Body of pancreas (tissue), 4 donors: ENCODE results near the gene ATP11A. TPM values are rescaled to one million over a fixed set of nuclear protein-coding genes. Genes with fewer than 3 reads are reported as not detected.

Source experiments
- ATAC-seq: fragments of 150-250 bp; one replicate; pipeline ENCODE4 v1.9.1; 2016
- DNase-seq, 4 donors: peaks; one replicate each; pipeline ENCODE4 v3.0.0-alpha.2; 2019
- H3K27ac ChIP-seq, 4 donors: fragments of 200-600 bp; sonication (generic); 1 replicate in 3 of 4; 2 replicates in 1 of 4; pipeline versions ENCODE4 v1.5.1 to v1.6.1; 2016 to 2019; ENCODE audit warnings: mild to moderate bottlenecking in 1 of 4, mixed read lengths in 1 of 4, moderate library complexity in 1 of 4
- H3K27me3 ChIP-seq, 2 donors: fragments of 200-600 bp; sonication (generic); one replicate each; pipeline ENCODE4 v1.6.0; 2016; ENCODE audit warnings: mild to moderate bottlenecking in 1 of 2
- H3K36me3 ChIP-seq, 2 donors: fragments of 200-600 bp; sonication (generic); replicated peaks in 1 of 2; 2 replicates each; pipeline ENCODE4 v1.5.1; 2016; ENCODE audit warnings: low read depth in 2 of 2; ENCODE audit not compliant: insufficient read depth in 1 of 2
- H3K4me1 ChIP-seq: fragments of 200-600 bp; sonication (generic); one replicate; pipeline ENCODE4 v1.6.0; 2016
- H3K4me3 ChIP-seq, 2 donors: fragments of 200-600 bp; sonication (generic); 1 replicate in 1 of 2; 2 replicates in 1 of 2; pipeline ENCODE4 v1.5.1; 2016 to 2019
- H3K9me3 ChIP-seq, 3 donors: fragments of 200-600 bp; sonication (generic); 1 replicate in 2 of 3; 2 replicates in 1 of 3; pipeline ENCODE4 v1.5.1; 2016
- CTCF ChIP-seq, 7 experiments: fragments of 450-650 bp in 4 of 7; fragments of 200-600 bp in 3 of 7; sonication (generic) in 3 of 7; IDR thresholded peaks; one replicate each; pipeline ENCODE4 v1.5.1; 2016 to 2019; ENCODE audit warnings: antibody characterized with exemption in 7 of 7
- POLR2A ChIP-seq, 3 donors: fragments of 450-650 bp; IDR thresholded peaks; one replicate each; pipeline ENCODE4 v1.6.1; 2016; ENCODE audit warnings: antibody characterized with exemption in 3 of 3, mild to moderate bottlenecking in 2 of 3
- WGBS, 2 donors: methylation state at CpG; one replicate each; pipeline ENCODE4 v1.1.5; 2017; 5-methylcytosine and 5-hydroxymethylcytosine counted together
- intact Hi-C: fragments of 100-400 bp; cut with DNase I; formaldehyde crosslinking; loops from one replicate; pipeline ENCODE4 v1.15.1; 2023
- total RNA-seq, 2 donors: library from RNA; depleted of rRNA; stranded (reverse); fragments of >200 nt; gene quantifications; one replicate each; pipeline ENCODE4 v1.1.0, GENCODE V29; 2016

The ATP11A gene
- total RNA-seq, 2 donors from 2014 or later: 24.1 to 33.9 TPM

GRCh38 chr13:112774829-112775565 lies 85.2 kb downstream of the ATP11A start:
- intact Hi-C loops: no loop called here
- no peak for DNase-seq
- H3K4me3 ChIP-seq: no peak overlapping the region
- WGBS, 2 donors: 95 to 98% methylated on average over 31 to 33 of the region's 36 CpGs
- no peak for ATAC-seq
- no peak overlapping the region for H3K27ac ChIP-seq
- no peaks in the 10 kb centered on the region for H3K36me3 ChIP-seq
- peaks cover 16% of the 10 kb centered on the region for H3K4me1 ChIP-seq
- TF ChIP-seq POLR2A (IDR thresholded peaks at IDR 0.05) (no peak), CTCF (IDR thresholded peaks at IDR 0.05) (no peak)
- H3K9me3 ChIP-seq: no peaks in the 10 kb centered on the region
- no peaks in the 10 kb centered on the region for H3K27me3 ChIP-seq

DNA sequence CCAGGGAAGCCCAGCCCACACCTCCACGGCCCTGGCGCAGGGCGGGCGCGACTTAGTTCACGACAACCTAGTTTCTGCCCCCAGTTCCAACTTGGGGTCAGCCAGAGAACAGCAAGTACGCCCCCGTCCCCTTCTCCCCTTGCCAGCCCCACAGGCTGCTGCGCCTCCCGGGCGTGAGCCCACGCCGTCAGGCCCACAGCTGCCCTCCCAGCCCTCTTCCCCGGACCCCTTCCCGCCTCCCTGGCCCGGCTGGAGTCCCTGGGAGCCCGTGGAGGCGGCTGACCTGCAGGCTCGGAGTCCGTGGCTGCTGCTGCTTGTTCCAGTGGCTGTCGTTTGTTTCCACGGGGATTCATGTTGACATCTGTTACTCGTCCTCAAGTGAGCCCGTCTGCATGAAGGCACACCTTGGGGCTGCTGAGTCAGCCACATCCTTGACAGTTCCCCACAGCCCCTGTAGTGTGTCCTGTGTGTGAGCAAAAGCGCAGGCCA lies 86.0 kb downstream of the ATP11A start:
- Histone ChIP-seq H3K4me1 (peaks cover 16% of the 10 kb centered on the region), H3K27me3 (no peaks in the 10 kb centered on the region), H3K4me3 (no peak overlapping the region), H3K36me3 (no peaks in the 10 kb centered on the region), H3K27ac (no peak overlapping the region), H3K9me3 (no peaks in the 10 kb centered on the region)
- DNase-seq (no peak), ATAC-seq (no peak)
- TF ChIP-seq CTCF (IDR thresholded peaks at IDR 0.05) (no peak), POLR2A (IDR thresholded peaks at IDR 0.05) (no peak)
- 94 to 95% methylated on average over 24 of the region's 25 CpGs for WGBS, 2 donors
- intact Hi-C loops: no loop called here

- Histone ChIP-seq H3K9me3 (no peaks in the 10 kb centered on the region), H3K27me3 (no peaks in the 10 kb centered on the region), H3K4me1 (peaks cover 15% of the 10 kb centered on the region), H3K27ac (no peak overlapping the region), H3K4me3 (no peak overlapping the region), H3K36me3 (no peaks in the 10 kb centered on the region)
- intact Hi-C loops: no loop called here
- TF ChIP-seq CTCF (IDR thresholded peaks at IDR 0.05) (no peak), POLR2A (IDR thresholded peaks at IDR 0.05) (no peak)
- 91 to 94% methylated on average over 9 of the region's 9 CpGs for WGBS, 2 donors
- no peak for ATAC-seq
- no peak for DNase-seq
Measured at GRCh38 chr13:112776354-112776753, 86.5 kb downstream of the ATP11A start.

GRCh38 chr13:112776971-112777370 lies 87.1 kb downstream of the ATP11A start:
- intact Hi-C loops: no loop called here
- Histone ChIP-seq H3K27ac (no peak overlapping the region), H3K4me1 (peaks cover 15% of the 10 kb centered on the region), H3K4me3 (no peak overlapping the region), H3K9me3 (no peaks in the 10 kb centered on the region), H3K27me3 (no peaks in the 10 kb centered on the region), H3K36me3 (no peaks in the 10 kb centered on the region)
- DNase-seq: no peak
- 77 to 92% methylated on average over 5 to 11 of the region's 11 CpGs for WGBS, 2 donors
- TF ChIP-seq POLR2A (IDR thresholded peaks at IDR 0.05) (no peak), CTCF (IDR thresholded peaks at IDR 0.05) (no peak)
- no peak for ATAC-seq
